B cell (primary cell): Measurements from ENCODE around the gene LLCFC1. TPM values are rescaled to one million over a fixed set of nuclear protein-coding genes. Genes with fewer than 3 reads are reported as not detected.

Experiments used
- ATAC-seq: fragments of 200-7000 bp; cut with Tn5 transposase; one replicate; pipeline ENCODE4 v1.10.0; 2021; ENCODE audit warnings: low read depth, mild to moderate bottlenecking, moderate number of reproducible peaks, moderate library complexity
- CTCF ChIA-PET: fragments of 350-600 bp; sonication (Branson Sonifier 250); formaldehyde crosslinking; loops from one replicate; lab custom pipeline; 2021; ENCODE audit warnings: antibody characterized with exemption, inconsistent platforms; lab: Charles Lee
- POLR2A ChIA-PET: fragments of 350-600 bp; sonication (Branson Sonifier 250); formaldehyde crosslinking; loops from one replicate; lab custom pipeline; 2021; ENCODE audit warnings: antibody characterized with exemption; lab: Charles Lee
- DNase-seq: peaks from one replicate; pipeline ENCODE4 v3.0.0; 2013
- H2AFZ ChIP-seq: 2 replicates; pipeline ENCODE4 v1.6.1; 2012; ENCODE audit warnings: mild to moderate bottlenecking, low read depth, low read length; ENCODE audit not compliant: insufficient read depth, poor library complexity, severe bottlenecking
- H3K27ac ChIP-seq, 2 donors: 1 replicate in 1 of 2; 2 replicates in 1 of 2; pipeline ENCODE4 v1.5.1; 2012 to 2013; ENCODE audit warnings: low read length in 2 of 2, mild to moderate bottlenecking in 2 of 2, moderate library complexity in 1 of 2
- H3K27me3 ChIP-seq, 4 experiments: fragments of 200-600 bp in 1 of 4; sonication (generic) in 1 of 4; replicated peaks in 1 of 4; 1 replicate in 2 of 4; 2 replicates in 2 of 4; pipeline versions ENCODE4 v1.6.1 to v1.7.0; 2013 to 2016; ENCODE audit warnings: low read length in 3 of 4, mild to moderate bottlenecking in 2 of 4, mixed read lengths in 1 of 4, moderate library complexity in 1 of 4; ENCODE audit not compliant: insufficient read depth in 4 of 4, control insufficient read depth in 3 of 4; ENCODE audit errors: control extremely low read depth in 1 of 4
- H3K36me3 ChIP-seq, 2 experiments: replicated peaks in 1 of 2; 1 replicate in 1 of 2; 2 replicates in 1 of 2; pipeline versions ENCODE4 v1.6.1 to v1.7.1; 2013; ENCODE audit warnings: low read length in 1 of 2; ENCODE audit not compliant: insufficient read depth in 2 of 2, control insufficient read depth in 1 of 2; ENCODE audit errors: control extremely low read depth in 1 of 2, extremely low read depth in 1 of 2
- H3K4me1 ChIP-seq, 2 donors: fragments of 200-600 bp in 1 of 2; sonication (generic) in 1 of 2; 1 replicate in 1 of 2; 2 replicates in 1 of 2; pipeline versions ENCODE4 v1.5.1 to v1.6.1; 2013 to 2017; ENCODE audit warnings: low read length in 2 of 2; ENCODE audit not compliant: control insufficient read depth in 2 of 2, insufficient read depth in 2 of 2
- H3K4me2 ChIP-seq: replicated peaks from 2 replicates; pipeline ENCODE3; 2012; ENCODE audit warnings: mild to moderate bottlenecking, low read depth, low read length; ENCODE audit not compliant: poor library complexity, severe bottlenecking
- H3K4me3 ChIP-seq, 5 experiments: fragments of 200-600 bp in 1 of 5; sonication (generic) in 1 of 5; 1 replicate in 3 of 5; 2 replicates in 2 of 5; pipeline versions ENCODE4 v1.5.1 to v1.7.0; 2011 to 2016; ENCODE audit warnings: low read length in 4 of 5, mild to moderate bottlenecking in 4 of 5, low read depth in 2 of 5, control low read depth in 1 of 5, moderate library complexity in 1 of 5; ENCODE audit not compliant: insufficient read depth in 1 of 5; ENCODE audit errors: control extremely low read depth in 1 of 5, extremely low read depth in 1 of 5
- H3K79me2 ChIP-seq: fragments of 200-600 bp; sonication (generic); one replicate; pipeline ENCODE4 v1.6.0; 2016; ENCODE audit warnings: low read length; ENCODE audit not compliant: control insufficient read depth, insufficient read depth
- H3K9ac ChIP-seq: fragments of 200-600 bp; sonication (generic); 2 replicates; pipeline ENCODE4 v1.6.1; 2017; ENCODE audit warnings: mild to moderate bottlenecking, low read length, moderate library complexity
- H3K9me3 ChIP-seq, 3 donors: one replicate each; pipeline versions ENCODE4 v1.6.1 to v1.7.1; 2013; ENCODE audit warnings: low read length in 2 of 3; ENCODE audit not compliant: control insufficient read depth in 2 of 3, insufficient read depth in 1 of 3; ENCODE audit errors: control extremely low read depth in 1 of 3
- H4K20me1 ChIP-seq: 2 replicates; pipeline ENCODE4 v1.6.0; 2012; ENCODE audit warnings: mild to moderate bottlenecking, low read length; ENCODE audit not compliant: insufficient read depth, control insufficient read depth, poor library complexity, severe bottlenecking
- H3K27ac Mint-ChIP-seq: one replicate; pipeline ENCODE4 v1.8.0; 2021; ENCODE audit warnings: mixed read lengths
- H3K27me3 Mint-ChIP-seq: one replicate; pipeline ENCODE4 v1.8.0; 2021; ENCODE audit warnings: mixed read lengths
- H3K4me1 Mint-ChIP-seq: one replicate; pipeline ENCODE4 v1.8.0; 2021; ENCODE audit warnings: mixed read lengths
- H3K4me3 Mint-ChIP-seq: one replicate; pipeline ENCODE4 v1.8.0; 2021; ENCODE audit warnings: mixed read lengths
- H3K9me3 Mint-ChIP-seq: one replicate; pipeline ENCODE4 v1.8.0; 2022; ENCODE audit warnings: mixed read lengths; ENCODE audit not compliant: insufficient read depth
- CTCF ChIP-seq: fragments of 200-600 bp; IDR thresholded peaks from one replicate; pipeline ENCODE4 v1.8.0; 2022; ENCODE audit warnings: antibody characterized with exemption, mild to moderate bottlenecking
- EZH2 ChIP-seq: IDR thresholded peaks from 2 replicates; pipeline ENCODE4 v1.6.1; 2012; ENCODE audit warnings: borderline replicate concordance, low read depth, mild to moderate bottlenecking, moderate library complexity, low read length; ENCODE audit not compliant: insufficient read depth, poor library complexity, severe bottlenecking
- WGBS: methylation state at CpG from one replicate; pipeline ENCODE4 v1.1.5; 2013; ENCODE audit warnings: missing lambda C conversion rate; ENCODE audit not compliant: insufficient coverage; 5-methylcytosine and 5-hydroxymethylcytosine counted together
- intact Hi-C: fragments of 100-400 bp; cut with micrococcal nuclease; formaldehyde crosslinking; loops from one replicate; pipeline ENCODE4 v1.10.0; 2022
- polyA plus RNA-seq: library from polyadenylated mRNA; depleted of rRNA; stranded (reverse); fragments of >200 nt; gene quantifications from 2 replicates; pipeline ENCODE4 v1.2.3, GENCODE V29; 2012
- total RNA-seq, 2 donors: library from RNA; stranded (reverse); fragments of 120-200 nt in 1 of 2; gene quantifications; 1 replicate in 1 of 2; 2 replicates in 1 of 2; pipeline versions ENCODE4 v1.2.3 to v1.2.4, GENCODE V29; 2013 to 2022

LLCFC1 gene
- total and polyA plus RNA-seq, 2 donors (not counting 1 experiment from before 2014, with no cell fraction given): not detected

GRCh38 chr7:142948603-142949002, 9.3 kb downstream of the LLCFC1 start:
- Histone ChIP-seq H4K20me1 (no peaks in the 10 kb centered on the region), H3K4me3 (no peak overlapping the region), H3K4me1 (no peaks in the 10 kb centered on the region), H3K36me3 (no peaks in the 10 kb centered on the region), H3K27me3 (peaks cover 0 to 7% (median 0%) of the 10 kb centered on the region in 4 experiments), H3K9me3 (peaks cover 0 to 3% (median 0%) of the 10 kb centered on the region in 3 donors), H3K4me2 (no peak overlapping the region), H3K27ac (no peak overlapping the region), H3K9ac (no peak overlapping the region), H2AFZ (no peak overlapping the region), H3K79me2 (no peaks in the 10 kb centered on the region)
- H3K27ac Mint-ChIP-seq: no peak overlapping the region
- DNase-seq (no peak), ATAC-seq (no peak)
- TF ChIP-seq CTCF: no peak
- TF ChIP-seq EZH2: no peak
- CTCF ChIA-PET: no interaction called here
- H3K27me3 Mint-ChIP-seq: peaks cover 33% of the 10 kb centered on the region
- POLR2A ChIA-PET: no interaction called here
- H3K9me3 Mint-ChIP-seq: peaks cover 2% of the 10 kb centered on the region
- 83% methylated on average over 1 of the region's 4 CpGs for WGBS
- intact Hi-C loops: no loop called here
- no peak overlapping the region for H3K4me3 Mint-ChIP-seq
- no peaks in the 10 kb centered on the region for H3K4me1 Mint-ChIP-seq

- H3K27me3 Mint-ChIP-seq: peaks cover 25% of the 10 kb centered on the region
- DNase-seq (no peak), ATAC-seq (no peak)
- H4K20me1 ChIP-seq: no peaks in the 10 kb centered on the region
- no peak overlapping the region for H3K27ac ChIP-seq
- CTCF ChIA-PET: no interaction called here
- H3K4me1 ChIP-seq: no peaks in the 10 kb centered on the region
- intact Hi-C loops: no loop called here
- H3K4me3 ChIP-seq: no peak overlapping the region
- POLR2A ChIA-PET: no interaction called here
- no peak overlapping the region for H3K4me2 ChIP-seq
- peaks cover 0 to 7% (median 0%) of the 10 kb centered on the region in 4 experiments for H3K27me3 ChIP-seq
- H3K27ac Mint-ChIP-seq: no peak overlapping the region
- peaks cover 9% of the 10 kb centered on the region for H3K9me3 Mint-ChIP-seq
- H3K9me3 ChIP-seq: peaks cover 0 to 17% (median 12%) of the 10 kb centered on the region in 3 donors
- no peak overlapping the region for H3K9ac ChIP-seq
- no peaks in the 10 kb centered on the region for H3K36me3 ChIP-seq
- no peaks in the 10 kb centered on the region for H3K79me2 ChIP-seq
- H2AFZ ChIP-seq: no peak overlapping the region
- TF ChIP-seq CTCF (no peak), EZH2 (no peak)
- no peak overlapping the region for H3K4me3 Mint-ChIP-seq
- no peaks in the 10 kb centered on the region for H3K4me1 Mint-ChIP-seq
These were observed 11.0 kb downstream of the LLCFC1 start for GRCh38 chr7:142950235-142950634.
